ENCODE results near the gene RASGRF2. TPM values are rescaled to one million over a fixed set of nuclear protein-coding genes. Genes with fewer than 3 reads are reported as not detected.

RASGRF2 gene
- total RNA-seq, 2 experiments from 2014 or later, result 0.06 to 0.13 TPM

DNA sequence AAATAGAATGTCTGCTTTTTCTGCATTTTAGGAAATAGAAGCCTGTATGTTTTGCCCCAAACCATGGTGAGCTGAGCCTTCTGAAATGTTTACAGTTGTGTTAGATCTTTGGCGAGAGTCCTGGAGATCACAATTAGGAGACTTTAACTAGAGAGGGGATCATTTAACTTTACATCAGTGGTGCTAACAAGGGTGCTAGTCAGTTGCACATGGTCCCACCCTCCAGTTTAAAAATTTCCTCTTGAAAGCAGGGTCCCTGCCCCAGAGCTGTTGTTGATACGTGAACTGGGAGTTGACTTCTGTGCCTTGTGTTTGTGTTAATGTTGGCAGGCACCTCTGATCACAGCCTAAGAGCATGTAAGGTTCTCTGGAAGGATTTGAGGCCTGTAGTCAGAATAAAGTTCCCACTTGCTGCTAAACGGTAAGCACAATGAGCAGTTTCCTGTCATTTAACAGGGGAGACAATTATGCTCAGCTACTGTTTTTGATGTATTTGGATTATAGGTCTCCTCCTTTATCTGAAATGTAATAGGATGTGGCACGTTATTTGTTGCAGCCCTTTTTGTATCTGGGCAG lies 43.7 kb downstream of the RASGRF2 start:
- H3K9me2 ChIP-seq (ENCODE audit: insufficient read depth, low read length), result no peaks in the 10 kb centered on the region
- intact Hi-C loops (cut with micrococcal nuclease; ENCODE audit: unreplicated experiment), result no loop called here
- no peak for DNase-seq (ENCODE audit: low spot score)
- no peak overlapping the region for H3K27ac ChIP-seq (ENCODE audit: low read depth, low read length, poor library complexity, severe bottlenecking)
- no peaks in the 10 kb centered on the region for H3K4me1 ChIP-seq (ENCODE audit: insufficient read depth, low read length, poor library complexity, severe bottlenecking)
- no peaks in the 10 kb centered on the region for H4K20me1 ChIP-seq (ENCODE audit: insufficient read depth, low read length)
- ChIA-PET CTCF (ENCODE audit: unreplicated experiment) (no interaction called here), POLR2A (no interaction called here)
- no peak overlapping the region for H2AFZ ChIP-seq (ENCODE audit: low read length)
- no peaks in the 10 kb centered on the region for H3K9me3 ChIP-seq (ENCODE audit: low read length)
- H3K79me2 ChIP-seq (ENCODE audit: insufficient read depth, low read depth, low read length), result no peaks in the 10 kb centered on the region
- TF ChIP-seq EZH2phosphoT487 (IDR thresholded peaks at IDR 0.05; ENCODE audit: borderline replicate concordance, low read depth, low read length), result no peak
- TF ChIP-seq, protein P1, sequence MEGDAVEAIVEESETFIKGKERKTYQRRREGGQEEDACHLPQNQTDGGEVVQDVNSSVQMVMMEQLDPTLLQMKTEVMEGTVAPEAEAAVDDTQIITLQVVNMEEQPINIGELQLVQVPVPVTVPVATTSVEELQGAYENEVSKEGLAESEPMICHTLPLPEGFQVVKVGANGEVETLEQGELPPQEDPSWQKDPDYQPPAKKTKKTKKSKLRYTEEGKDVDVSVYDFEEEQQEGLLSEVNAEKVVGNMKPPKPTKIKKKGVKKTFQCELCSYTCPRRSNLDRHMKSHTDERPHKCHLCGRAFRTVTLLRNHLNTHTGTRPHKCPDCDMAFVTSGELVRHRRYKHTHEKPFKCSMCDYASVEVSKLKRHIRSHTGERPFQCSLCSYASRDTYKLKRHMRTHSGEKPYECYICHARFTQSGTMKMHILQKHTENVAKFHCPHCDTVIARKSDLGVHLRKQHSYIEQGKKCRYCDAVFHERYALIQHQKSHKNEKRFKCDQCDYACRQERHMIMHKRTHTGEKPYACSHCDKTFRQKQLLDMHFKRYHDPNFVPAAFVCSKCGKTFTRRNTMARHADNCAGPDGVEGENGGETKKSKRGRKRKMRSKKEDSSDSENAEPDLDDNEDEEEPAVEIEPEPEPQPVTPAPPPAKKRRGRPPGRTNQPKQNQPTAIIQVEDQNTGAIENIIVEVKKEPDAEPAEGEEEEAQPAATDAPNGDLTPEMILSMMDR (conservative IDR thresholded peaks at IDR 0.05; ENCODE audit: low read length), result no peak
- no peak overlapping the region for H3K4me2 ChIP-seq (ENCODE audit: low read length)
- H3K4me3 ChIP-seq (ENCODE audit: low read depth, low read length, poor library complexity, severe bottlenecking), result no peak overlapping the region
- no TSS peak for BruUV-seq (replicated peaks)
- H3K36me3 ChIP-seq (ENCODE audit: insufficient read depth, low read length), result no peaks in the 10 kb centered on the region

DNA sequence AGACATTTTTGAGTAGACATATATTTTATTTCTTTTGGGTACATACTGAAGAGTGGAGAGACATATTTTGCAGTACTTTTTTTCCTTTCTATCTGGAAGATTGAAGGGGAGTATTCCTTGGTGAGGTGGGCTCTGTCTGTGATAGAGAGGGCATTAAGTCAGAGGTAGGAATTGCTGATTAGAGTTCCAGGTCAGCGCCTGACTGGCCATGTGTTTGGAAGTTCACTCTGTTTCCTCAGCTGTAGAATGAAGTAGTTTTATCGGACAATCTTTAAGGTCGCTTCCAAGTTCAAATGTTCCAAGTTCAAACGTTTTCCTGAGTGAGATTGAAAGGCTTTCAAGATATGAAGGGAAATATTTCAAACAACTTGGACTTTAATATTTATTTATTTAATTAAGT lies 45.5 kb downstream of the RASGRF2 start:
- intact Hi-C loops (cut with micrococcal nuclease; ENCODE audit: unreplicated experiment), result no loop called here

DNA sequence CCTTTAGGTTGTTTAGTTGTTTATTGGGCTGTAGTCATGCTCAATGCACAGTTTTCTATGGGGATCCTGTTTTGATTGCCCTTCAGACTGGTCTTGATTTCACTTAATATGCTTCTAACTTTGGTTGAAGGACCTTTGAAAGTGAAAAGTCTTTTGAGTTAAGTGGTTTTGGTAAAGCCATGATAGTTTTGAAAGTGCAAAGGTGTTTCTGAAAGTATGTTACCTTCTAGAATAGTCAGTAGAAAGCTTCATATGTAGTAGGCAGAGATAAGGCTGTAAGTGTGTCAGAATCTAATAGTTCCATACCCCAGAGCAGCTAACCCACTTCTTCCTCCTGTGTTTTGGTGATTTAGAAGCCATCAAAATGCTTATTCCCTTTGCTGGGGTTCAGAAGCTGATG lies 46.1 kb downstream of the RASGRF2 start:
- TF ChIP-seq, protein P1 (conservative IDR thresholded peaks at IDR 0.05; ENCODE audit: low read length), result no peak
- TF ChIP-seq EZH2phosphoT487 (IDR thresholded peaks at IDR 0.05; ENCODE audit: borderline replicate concordance, low read depth, low read length), result no peak
- no peak overlapping the region for H3K4me3 ChIP-seq (ENCODE audit: low read depth, low read length, poor library complexity, severe bottlenecking)
- no TSS peak for BruUV-seq (replicated peaks)
- POLR2A ChIA-PET, result no interaction called here
- H3K9me2 ChIP-seq (ENCODE audit: insufficient read depth, low read length), result no peaks in the 10 kb centered on the region
- no peaks in the 10 kb centered on the region for H3K79me2 ChIP-seq (ENCODE audit: insufficient read depth, low read depth, low read length)
- no peaks in the 10 kb centered on the region for H3K9me3 ChIP-seq (ENCODE audit: low read length)
- no peak overlapping the region for H2AFZ ChIP-seq (ENCODE audit: low read length)
- DNase-seq (ENCODE audit: low spot score), result no peak
- no peak overlapping the region for H3K27ac ChIP-seq (ENCODE audit: low read depth, low read length, poor library complexity, severe bottlenecking)
- intact Hi-C loops (cut with micrococcal nuclease; ENCODE audit: unreplicated experiment), result no loop called here
- H4K20me1 ChIP-seq (ENCODE audit: insufficient read depth, low read length), result no peaks in the 10 kb centered on the region
- CTCF ChIA-PET (ENCODE audit: unreplicated experiment), result no interaction called here
- no peaks in the 10 kb centered on the region for H3K36me3 ChIP-seq (ENCODE audit: insufficient read depth, low read length)
- no peaks in the 10 kb centered on the region for H3K4me1 ChIP-seq (ENCODE audit: insufficient read depth, low read length, poor library complexity, severe bottlenecking)
- H3K4me2 ChIP-seq (ENCODE audit: low read length), result no peak overlapping the region

More for the DNA sequence above, 45.5 kb downstream of the RASGRF2 start:
- Histone ChIP-seq H3K9me3 (ENCODE audit: low read length) (no peaks in the 10 kb centered on the region), H3K36me3 (ENCODE audit: insufficient read depth, low read length) (no peaks in the 10 kb centered on the region), H3K4me1 (ENCODE audit: insufficient read depth, low read length, poor library complexity, severe bottlenecking) (no peaks in the 10 kb centered on the region), H3K79me2 (ENCODE audit: insufficient read depth, low read depth, low read length) (no peaks in the 10 kb centered on the region), H4K20me1 (ENCODE audit: insufficient read depth, low read length) (no peaks in the 10 kb centered on the region), H3K4me3 (ENCODE audit: low read depth, low read length, poor library complexity, severe bottlenecking) (no peak overlapping the region), H3K9me2 (ENCODE audit: insufficient read depth, low read length) (no peaks in the 10 kb centered on the region), H3K27ac (ENCODE audit: low read depth, low read length, poor library complexity, severe bottlenecking) (no peak overlapping the region), H3K4me2 (ENCODE audit: low read length) (no peak overlapping the region), H2AFZ (ENCODE audit: low read length) (no peak overlapping the region)
- DNase-seq (ENCODE audit: low spot score), result no peak
- TF ChIP-seq, protein P1 (conservative IDR thresholded peaks at IDR 0.05; ENCODE audit: low read length), result no peak
- no peak for TF ChIP-seq EZH2phosphoT487 (IDR thresholded peaks at IDR 0.05; ENCODE audit: borderline replicate concordance, low read depth, low read length)
- POLR2A ChIA-PET, result no interaction called here
- BruUV-seq (replicated peaks), result no TSS peak
- CTCF ChIA-PET (ENCODE audit: unreplicated experiment), result no interaction called here
